ENCODE results near the gene TENM4. TPM values are rescaled to one million over a fixed set of nuclear protein-coding genes. Genes with fewer than 3 reads are reported as not detected.

Gene TENM4
- total RNA-seq, 4 donors from 2014 or later: 5.5 to 12.3 (median 8.9) TPM

- no peaks in the 10 kb centered on the region for H3K27me3 ChIP-seq
- no peaks in the 10 kb centered on the region for H3K9me3 ChIP-seq
- H3K4me3 ChIP-seq: no peak overlapping the region
- H3K4me1 ChIP-seq: no peaks in the 10 kb centered on the region
- TF ChIP-seq POLR2A (IDR thresholded peaks at IDR 0.05): no peak
- TF ChIP-seq POLR2AphosphoS5 (IDR thresholded peaks at IDR 0.05): no peak
- TF ChIP-seq CTCF (IDR thresholded peaks at IDR 0.05): no peak
- TF ChIP-seq EP300 (IDR thresholded peaks at IDR 0.05): no peak
- no peaks in the 10 kb centered on the region for H3K36me3 ChIP-seq
- ATAC-seq: no peak
- no peak overlapping the region for H3K27ac ChIP-seq
- WGBS, 2 donors (ENCODE audit: low coverage in 1 of 2): 94% methylated on average over 6 of the region's 11 CpGs; no CpG with 5 or more reads in 1 of the 2 donors
Observed at GRCh38 chr11:78732246-78732645, 708.6 kb downstream of the TENM4 start.

- Histone ChIP-seq H3K4me1 (no peaks in the 10 kb centered on the region), H3K27me3 (no peaks in the 10 kb centered on the region), H3K9me3 (no peaks in the 10 kb centered on the region), H3K27ac (no peak overlapping the region), H3K36me3 (no peaks in the 10 kb centered on the region), H3K4me3 (no peak overlapping the region)
- 58 to 89% methylated on average over 3 to 5 of the region's 5 CpGs for WGBS, 2 donors (ENCODE audit: low coverage in 1 of 2)
- TF ChIP-seq POLR2AphosphoS5 (IDR thresholded peaks at IDR 0.05) (no peak), EP300 (IDR thresholded peaks at IDR 0.05) (no peak), CTCF (IDR thresholded peaks at IDR 0.05) (no peak)
- no peak for ATAC-seq
Observed at GRCh38 chr11:78731027-78731426, 709.8 kb downstream of the TENM4 start.

GRCh38 chr11:78730267-78730824 is 710.5 kb downstream of the TENM4 start:
- no peaks in the 10 kb centered on the region for H3K9me3 ChIP-seq
- TF ChIP-seq POLR2AphosphoS5 (IDR thresholded peaks at IDR 0.05): no peak
- no peak for TF ChIP-seq CTCF (IDR thresholded peaks at IDR 0.05)
- no peak for TF ChIP-seq EP300 (IDR thresholded peaks at IDR 0.05)
- no peak for TF ChIP-seq POLR2A (IDR thresholded peaks at IDR 0.05)
- no peak overlapping the region for H3K27ac ChIP-seq
- WGBS, 2 donors (ENCODE audit: low coverage in 1 of 2): 66 to 74% methylated on average over 4 to 7 of the region's 8 CpGs
- ATAC-seq: no peak
- no peaks in the 10 kb centered on the region for H3K27me3 ChIP-seq
- H3K4me1 ChIP-seq: no peaks in the 10 kb centered on the region
- H3K36me3 ChIP-seq: no peaks in the 10 kb centered on the region
- H3K4me3 ChIP-seq: no peak overlapping the region

GRCh38 chr11:78727816-78728215 is 713.0 kb downstream of the TENM4 start:
- Histone ChIP-seq H3K36me3 (no peaks in the 10 kb centered on the region), H3K4me3 (no peak overlapping the region), H3K4me1 (no peaks in the 10 kb centered on the region), H3K27me3 (no peaks in the 10 kb centered on the region), H3K27ac (no peak overlapping the region), H3K9me3 (no peaks in the 10 kb centered on the region)
- TF ChIP-seq EP300 (IDR thresholded peaks at IDR 0.05) (no peak), POLR2A (IDR thresholded peaks at IDR 0.05) (no peak), POLR2AphosphoS5 (IDR thresholded peaks at IDR 0.05) (no peak), CTCF (IDR thresholded peaks at IDR 0.05) (no peak)
- 58 to 77% methylated on average over 2 to 5 of the region's 5 CpGs for WGBS, 2 donors (ENCODE audit: low coverage in 1 of 2)
- no peak for ATAC-seq

- Histone ChIP-seq H3K4me1 (no peaks in the 10 kb centered on the region), H3K36me3 (no peaks in the 10 kb centered on the region), H3K4me3 (no peak overlapping the region), H3K27ac (no peak overlapping the region), H3K27me3 (no peaks in the 10 kb centered on the region), H3K9me3 (no peaks in the 10 kb centered on the region)
- ATAC-seq: no peak
- TF ChIP-seq CTCF (IDR thresholded peaks at IDR 0.05): no peak
- no peak for TF ChIP-seq POLR2AphosphoS5 (IDR thresholded peaks at IDR 0.05)
- TF ChIP-seq POLR2A (IDR thresholded peaks at IDR 0.05): no peak
- TF ChIP-seq EP300 (IDR thresholded peaks at IDR 0.05): no peak
- WGBS, 2 donors (ENCODE audit: low coverage in 1 of 2): 93 to 100% methylated on average over 2 to 5 of the region's 5 CpGs
Observed at GRCh38 chr11:78725200-78725599, 715.6 kb downstream of the TENM4 start.
